Psoas muscle (tissue), 8 donors: Measurements from ENCODE around the gene WBP2NL. TPM values are rescaled to one million over a fixed set of nuclear protein-coding genes. Genes with fewer than 3 reads are reported as not detected.
A peak's percentile ranks its signal among the peaks of the same experiment; 100 is the strongest.

Experiments used
- ATAC-seq, 4 donors: fragments of 200-7000 bp; cut with Tn5 transposase; one replicate each; pipeline ENCODE4 v1.9.1; 2020; ENCODE audit warnings: moderate library complexity in 3 of 4, mild to moderate bottlenecking in 2 of 4
- DNase-seq, 2 donors: peaks; one replicate each; pipeline ENCODE4 v3.0.0-alpha.2; 2020
- H3K27ac ChIP-seq: fragments of 200-600 bp; one replicate; pipeline ENCODE4 v1.8.0; 2022
- H3K27me3 ChIP-seq, 3 donors: fragments of 200-600 bp in 1 of 3; one replicate each; pipeline versions ENCODE4 v1.6.1 to v1.8.0; 2013 to 2022; ENCODE audit warnings: low read length in 2 of 3, mild to moderate bottlenecking in 2 of 3, moderate library complexity in 1 of 3; ENCODE audit not compliant: insufficient read depth in 3 of 3
- H3K36me3 ChIP-seq, 2 donors: fragments of 200-600 bp in 1 of 2; one replicate each; pipeline versions ENCODE4 v1.6.1 to v1.8.0; 2013 to 2022; ENCODE audit warnings: low read depth in 1 of 2, mild to moderate bottlenecking in 1 of 2, moderate library complexity in 1 of 2; ENCODE audit not compliant: insufficient read depth in 1 of 2
- H3K4me1 ChIP-seq: fragments of 200-600 bp; one replicate; pipeline ENCODE4 v1.8.0; 2022
- H3K4me3 ChIP-seq: fragments of 200-600 bp; one replicate; pipeline ENCODE4 v1.8.0; 2022; ENCODE audit warnings: mild to moderate bottlenecking
- H3K9me3 ChIP-seq: fragments of 200-600 bp; one replicate; pipeline ENCODE4 v1.8.0; 2022
- WGBS, 3 donors: extraction: QIAGEN DNeasy Blood & Tissue Kit; methylation state at CpG; one replicate each; pipeline versions ENCODE4 v1.1.6 to v1.1.7; 2013; 5-methylcytosine and 5-hydroxymethylcytosine counted together
- intact Hi-C, 2 donors: fragments of 100-400 bp; cut with DNase I; formaldehyde crosslinking; loops; one replicate each; pipeline versions ENCODE4 v1.11.0 to v1.14.2; 2022
- polyA plus RNA-seq, 3 donors: library from polyadenylated mRNA; stranded (reverse); fragments of 200-250 nt; gene quantifications; one replicate each; pipeline ENCODE4 v1.2.3, GENCODE V29; 2013
- total RNA-seq, 4 donors: library from RNA; stranded (reverse); fragmentation: NEBNext Ultra II Directional in 2 of 4; extraction: Animal tissue kit (Norgen Biotek cat#: 25700) in 2 of 4; gene quantifications; one replicate each; pipeline versions ENCODE4 v1.2.1 to v1.2.4, GENCODE V29; 2021 to 2023
- TF ChIP-seq, protein P1 (sequence below): fragments of 200-600 bp; IDR thresholded peaks from one replicate; pipeline ENCODE4 v1.8.0; 2022; ENCODE audit warnings: antibody characterized with exemption
- donor health status: healthy with polysubstance abuse.
- donor health status: DM: no; HTN: no; CAD: no; lungs with moderate emphysema.
- donor health status: Bipolar disorder and iron deficiency.
- donor health status: healthy.
- donor health status: DM: yes; HTN: yes; CAD: no.
- donor health status: DM: no; HTN: no; CAD: no.
- donor health status: DM: no; HTN: no; CAD: no.
- donor health status: DM: yes; HTN: yes; CAD: no.

The WBP2NL gene
- total and polyA plus RNA-seq, 7 donors: 0.22 to 1.7 (median 0.39) TPM; not detected in 1

DNA sequence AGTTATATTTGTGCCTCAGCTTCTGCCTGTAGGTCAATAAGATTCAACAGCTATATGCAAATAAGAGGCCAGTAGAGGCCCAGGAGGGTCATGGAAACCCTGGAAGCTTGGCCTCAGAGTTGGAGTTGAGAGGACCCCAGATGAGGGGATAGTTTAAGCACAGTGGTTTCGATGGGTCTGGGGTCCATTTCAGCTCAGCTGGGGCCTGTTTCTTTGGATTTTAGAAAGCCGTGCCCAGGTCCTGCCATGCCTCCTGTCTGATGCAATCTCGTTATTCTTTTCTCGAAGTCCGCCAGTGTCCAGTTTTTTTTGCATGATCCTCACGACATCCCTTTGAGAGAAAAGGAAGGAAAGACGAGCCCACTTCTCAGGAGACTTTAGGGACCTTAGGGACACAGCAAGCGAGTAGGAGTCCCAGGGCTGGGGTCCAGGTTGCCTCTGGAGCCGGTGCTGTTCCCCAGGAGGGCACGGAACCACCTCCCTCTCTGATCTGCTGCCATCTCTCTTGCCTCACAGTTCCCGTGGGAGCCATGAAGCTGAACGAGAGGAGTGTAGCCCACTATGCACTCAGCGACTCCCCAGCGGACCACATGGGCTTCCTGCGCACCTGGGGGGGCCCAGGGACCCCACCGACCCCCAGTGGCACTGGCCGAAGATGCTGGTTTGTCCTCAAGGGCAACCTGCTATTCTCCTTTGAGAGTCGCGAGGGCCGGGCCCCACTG, 78.3 kb downstream of the WBP2NL start:
- no peaks in the 10 kb centered on the region for H3K27me3 ChIP-seq
- H3K4me1 ChIP-seq: peaks cover 29% of the 10 kb centered on the region
- no peak overlapping the region for H3K27ac ChIP-seq
- peaks cover 0 to 12% of the 10 kb centered on the region in 2 donors for H3K36me3 ChIP-seq
- no peak for ATAC-seq
- H3K4me3 ChIP-seq: no peak overlapping the region
- no peaks in the 10 kb centered on the region for H3K9me3 ChIP-seq
- WGBS, 3 donors: 88 to 91% (median 88%) methylated on average over 20 of the region's 20 CpGs
- intact Hi-C loops: loop anchor here in 1 of 2 donors (10.0 kb wide), 1 partner anchor 262 kb away; no protein-coding TSS in a partner anchor
- TF ChIP-seq, protein P1, sequence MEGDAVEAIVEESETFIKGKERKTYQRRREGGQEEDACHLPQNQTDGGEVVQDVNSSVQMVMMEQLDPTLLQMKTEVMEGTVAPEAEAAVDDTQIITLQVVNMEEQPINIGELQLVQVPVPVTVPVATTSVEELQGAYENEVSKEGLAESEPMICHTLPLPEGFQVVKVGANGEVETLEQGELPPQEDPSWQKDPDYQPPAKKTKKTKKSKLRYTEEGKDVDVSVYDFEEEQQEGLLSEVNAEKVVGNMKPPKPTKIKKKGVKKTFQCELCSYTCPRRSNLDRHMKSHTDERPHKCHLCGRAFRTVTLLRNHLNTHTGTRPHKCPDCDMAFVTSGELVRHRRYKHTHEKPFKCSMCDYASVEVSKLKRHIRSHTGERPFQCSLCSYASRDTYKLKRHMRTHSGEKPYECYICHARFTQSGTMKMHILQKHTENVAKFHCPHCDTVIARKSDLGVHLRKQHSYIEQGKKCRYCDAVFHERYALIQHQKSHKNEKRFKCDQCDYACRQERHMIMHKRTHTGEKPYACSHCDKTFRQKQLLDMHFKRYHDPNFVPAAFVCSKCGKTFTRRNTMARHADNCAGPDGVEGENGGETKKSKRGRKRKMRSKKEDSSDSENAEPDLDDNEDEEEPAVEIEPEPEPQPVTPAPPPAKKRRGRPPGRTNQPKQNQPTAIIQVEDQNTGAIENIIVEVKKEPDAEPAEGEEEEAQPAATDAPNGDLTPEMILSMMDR: no peak
- DNase-seq: peak in 1 of 2 donors; percentile 49

DNA sequence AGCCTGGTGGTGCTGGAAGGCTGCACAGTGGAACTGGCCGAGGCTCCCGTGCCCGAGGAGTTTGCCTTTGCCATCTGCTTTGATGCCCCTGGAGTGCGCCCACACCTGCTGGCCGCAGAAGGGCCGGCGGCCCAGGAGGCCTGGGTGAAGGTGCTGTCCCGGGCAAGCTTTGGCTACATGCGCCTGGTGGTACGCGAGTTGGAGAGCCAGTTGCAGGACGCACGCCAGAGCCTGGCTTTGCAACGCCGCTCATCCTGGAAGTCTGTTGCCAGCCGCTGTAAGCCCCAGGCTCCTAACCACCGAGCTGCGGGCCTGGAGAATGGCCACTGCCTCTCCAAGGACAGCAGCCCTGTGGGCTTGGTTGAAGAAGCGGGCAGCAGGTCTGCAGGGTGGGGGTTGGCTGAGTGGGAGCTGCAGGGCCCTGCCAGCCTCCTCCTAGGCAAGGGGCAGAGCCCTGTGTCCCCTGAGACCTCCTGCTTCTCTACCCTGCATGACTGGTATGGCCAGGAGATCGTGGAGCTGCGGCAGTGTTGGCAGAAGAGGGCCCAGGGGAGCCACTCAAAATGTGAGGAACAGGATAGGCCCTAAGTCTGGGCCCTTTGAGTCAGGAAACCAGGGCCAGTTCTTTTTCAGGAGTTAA, 79.0 kb downstream of the WBP2NL start:
- peak overlapping the region; percentile 95 for H3K27ac ChIP-seq
- TF ChIP-seq, protein P1: no peak
- DNase-seq (peak in 1 of 2 donors; percentile 51), ATAC-seq (no peak)
- no peaks in the 10 kb centered on the region for H3K9me3 ChIP-seq
- H3K4me3 ChIP-seq: no peak overlapping the region
- intact Hi-C loops: loop anchor here in 1 of 2 donors (10.0 kb wide), 1 partner anchor 263 kb away; no protein-coding TSS in a partner anchor
- WGBS, 3 donors: 86 to 88% (median 86%) methylated on average over 20 to 21 of the region's 21 CpGs
- H3K27me3 ChIP-seq: no peaks in the 10 kb centered on the region
- H3K4me1 ChIP-seq: peaks cover 35% of the 10 kb centered on the region
- peaks cover 0 to 19% of the 10 kb centered on the region in 2 donors for H3K36me3 ChIP-seq

Other genes with a start within 250 kb of the WBP2NL start
- 1 to 10 TPM; 2.8 to 7.7 (median 5.5) TPM for gene CCDC134, start 198.1 kb upstream of the WBP2NL start, total RNA-seq
- 1 to 10 TPM; 2.2 to 7.8 (median 3.9) TPM for gene CCDC134, start 198.1 kb upstream of the WBP2NL start, polyA plus RNA-seq
- 10 to 100 TPM; 36.3 to 47.0 (median 43.6) TPM for gene SREBF2, start 165.7 kb upstream of the WBP2NL start, total RNA-seq
- gene SREBF2, start 165.7 kb upstream of the WBP2NL start, polyA plus RNA-seq: 10 to 100 TPM; 21.0 to 24.1 (median 23.8) TPM
- gene SHISA8, start 83.7 kb upstream of the WBP2NL start, total RNA-seq: under 1 TPM in 3 of 4 donors, not detected in 1; 0.15 to 0.26 (median 0.26) TPM
- not detected for gene SHISA8, start 83.7 kb upstream of the WBP2NL start, polyA plus RNA-seq
- gene TNFRSF13C, start 72.0 kb upstream of the WBP2NL start, total RNA-seq: 1 to 10 TPM in 1 of 4 donors, under 1 TPM in 3; 0.20 to 1.4 (median 0.38) TPM
- gene TNFRSF13C, start 72.0 kb upstream of the WBP2NL start, polyA plus RNA-seq: under 1 TPM in 2 of 3 donors, not detected in 1; 0.01 to 0.05 TPM
- 1 to 10 TPM in 2 of 4 donors, under 1 TPM in 1, not detected in 1; 0.59 to 2.3 (median 1.5) TPM for gene CENPM, start 51.6 kb upstream of the WBP2NL start, total RNA-seq
- gene CENPM, start 51.6 kb upstream of the WBP2NL start, polyA plus RNA-seq: 1 to 10 TPM in 2 of 3 donors, under 1 TPM in 1; 0.52 to 1.2 (median 1.1) TPM
- gene SEPTIN3, start 29.3 kb upstream of the WBP2NL start, total RNA-seq: under 1 TPM in 1 of 4 donors, not detected in 3; 0.06 TPM
- gene SEPTIN3, start 29.3 kb upstream of the WBP2NL start, polyA plus RNA-seq: under 1 TPM; 0.03 to 0.14 (median 0.05) TPM
- 1 to 10 TPM; 5.2 to 8.5 (median 7.7) TPM for gene NAGA, start 72.0 kb downstream of the WBP2NL start, total RNA-seq
- 1 to 10 TPM; 5.3 to 7.3 (median 5.7) TPM for gene NAGA, start 72.0 kb downstream of the WBP2NL start, polyA plus RNA-seq
- gene PHETA2, start 75.5 kb downstream of the WBP2NL start, total RNA-seq: 1 to 10 TPM; 1.4 to 2.4 (median 2.1) TPM
- 1 to 10 TPM; 2.0 to 2.3 (median 2.2) TPM for gene PHETA2, start 75.5 kb downstream of the WBP2NL start, polyA plus RNA-seq
- 100 to 1,000 TPM; 117 to 164 (median 129) TPM for gene SMDT1, start 80.9 kb downstream of the WBP2NL start, total RNA-seq
- gene SMDT1, start 80.9 kb downstream of the WBP2NL start, polyA plus RNA-seq: 100 to 1,000 TPM; 117 to 198 (median 194) TPM
- 100 to 1,000 TPM; 149 to 181 (median 160) TPM for gene NDUFA6, start 92.0 kb downstream of the WBP2NL start, total RNA-seq
- gene NDUFA6, start 92.0 kb downstream of the WBP2NL start, polyA plus RNA-seq: 100 to 1,000 TPM; 242 to 253 (median 245) TPM
- gene CYP2D6, start 132.0 kb downstream of the WBP2NL start, total RNA-seq: under 1 TPM in 3 of 4 donors, not detected in 1; 0.13 to 0.44 (median 0.26) TPM
- gene CYP2D6, start 132.0 kb downstream of the WBP2NL start, polyA plus RNA-seq: under 1 TPM; 0.03 to 0.23 (median 0.19) TPM